GM18498 (cell line): ENCODE measurements around the gene DIAPH1.
"Not testable (repeated sequence)": the region's sequence is repeated elsewhere in the genome, so short reads cannot be mapped to it uniquely, and the experiment has no call there.

ENCODE experiments used
- ATAC-seq: cut with Tn5 transposase; IDR thresholded peaks from one replicate; pipeline ENCODE4 v1.9.1; 2021; ENCODE audit warnings: mild to moderate bottlenecking, moderate library complexity; ENCODE audit not compliant: unreplicated experiment

Gene DIAPH1

DNA sequence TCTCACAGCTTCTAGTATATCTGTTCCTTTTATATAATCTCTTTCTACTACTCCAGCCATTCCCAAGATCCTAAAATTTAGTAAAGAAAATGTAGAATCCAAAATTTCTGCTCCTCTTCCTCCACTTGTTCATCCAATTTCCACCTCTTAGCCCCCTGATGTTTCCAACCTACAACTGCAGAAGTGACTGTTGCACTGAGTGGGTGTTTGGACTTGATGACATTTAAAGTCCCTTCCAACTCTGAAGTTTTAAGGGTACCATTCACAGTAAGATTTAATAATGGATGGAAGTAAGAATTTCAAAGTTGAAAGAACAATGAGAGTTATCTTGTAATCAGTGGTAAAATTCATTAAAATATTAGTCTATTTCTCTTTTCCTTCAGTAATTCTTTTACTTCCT lies 5.5 kb downstream of the DIAPH1 start:
- no peak for ATAC-seq

GRCh38 chr5:141611289-141611688 lies 7.5 kb downstream of the DIAPH1 start:
- no peak for ATAC-seq

GRCh38 chr5:141609921-141610320 lies 8.9 kb downstream of the DIAPH1 start:
- not testable (repeated sequence) for ATAC-seq

- ATAC-seq = no peak
These were observed 9.8 kb downstream of the DIAPH1 start for GRCh38 chr5:141609044-141609443.

DNA sequence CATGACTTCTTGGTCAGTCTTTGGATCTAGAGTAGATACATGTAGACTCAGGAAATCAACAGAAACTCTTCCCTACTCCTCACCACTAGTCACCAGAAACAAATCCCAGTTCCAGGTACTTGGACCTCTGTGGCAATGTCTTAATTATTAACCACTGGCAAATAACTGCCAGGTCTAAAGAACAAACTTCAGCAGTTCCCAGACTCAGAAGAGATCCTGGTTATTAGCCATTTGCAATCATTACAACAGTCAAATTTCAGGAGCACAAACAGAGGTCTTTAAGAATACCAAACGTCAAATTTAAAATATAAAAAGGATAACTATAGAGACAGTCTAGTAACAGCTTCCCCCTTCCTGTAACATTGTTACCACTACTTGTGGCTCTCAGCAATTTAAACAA lies 10.2 kb downstream of the DIAPH1 start:
- no peak for ATAC-seq

DNA sequence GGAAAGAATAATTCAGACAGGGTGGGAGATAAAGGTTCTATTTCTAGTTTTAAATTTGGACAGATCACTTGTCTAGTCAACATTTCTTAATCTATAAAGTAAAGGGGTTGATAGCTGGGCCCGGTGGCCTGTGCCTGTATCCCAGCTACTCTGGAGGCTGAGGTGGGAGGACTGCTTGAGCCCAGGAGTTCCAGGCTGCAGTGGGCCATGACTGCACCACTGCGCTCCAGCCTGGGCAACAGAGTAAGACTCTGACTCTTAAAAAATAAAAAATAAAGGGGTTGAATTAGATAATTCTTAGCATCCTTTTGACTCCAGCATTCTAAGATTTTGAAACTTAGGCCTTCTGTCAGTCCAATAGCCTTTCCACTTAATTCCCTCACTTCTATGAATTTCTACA lies 10.8 kb downstream of the DIAPH1 start:
- ATAC-seq = no peak

DNA sequence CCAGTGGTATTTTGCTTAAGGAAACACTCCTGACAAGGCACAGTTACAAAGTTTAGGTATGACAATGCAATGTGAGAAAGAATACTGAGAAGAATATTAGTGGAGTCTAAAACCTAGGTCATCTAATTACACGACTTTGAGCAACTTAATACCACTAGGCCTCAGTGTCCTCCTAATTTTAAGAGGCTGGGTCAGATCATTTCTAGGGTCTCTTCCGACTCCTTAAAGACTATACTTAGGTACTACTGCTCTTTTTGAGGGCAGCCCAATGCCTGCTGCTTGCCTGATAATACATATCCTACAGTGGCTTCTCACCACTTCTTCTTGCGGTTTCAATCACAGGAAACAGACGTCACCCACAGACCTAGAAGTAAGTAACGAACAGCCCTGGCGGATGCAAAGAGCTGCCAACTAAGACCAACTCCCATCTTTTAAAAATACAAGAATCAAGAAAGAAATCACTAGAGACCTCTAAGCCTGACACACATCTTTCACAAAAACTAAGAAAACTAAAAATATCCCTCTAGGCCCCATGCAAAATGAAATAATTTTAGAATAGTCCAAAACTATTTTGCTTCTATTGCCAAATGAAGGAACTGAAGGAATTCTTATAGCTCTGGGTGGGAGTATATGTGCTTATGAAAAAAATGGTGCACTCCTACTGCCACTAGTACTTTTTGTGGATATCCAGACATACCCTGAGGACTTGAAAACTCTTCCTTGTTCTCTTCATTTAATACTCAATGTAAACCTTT lies 13.1 kb downstream of the DIAPH1 start:
- ATAC-seq = peak; percentile 98

GRCh38 chr5:141603923-141604717 lies 14.7 kb downstream of the DIAPH1 start:
- ATAC-seq = no peak

GRCh38 chr5:141602606-141603005 lies 16.2 kb downstream of the DIAPH1 start:
- no peak for ATAC-seq

DNA sequence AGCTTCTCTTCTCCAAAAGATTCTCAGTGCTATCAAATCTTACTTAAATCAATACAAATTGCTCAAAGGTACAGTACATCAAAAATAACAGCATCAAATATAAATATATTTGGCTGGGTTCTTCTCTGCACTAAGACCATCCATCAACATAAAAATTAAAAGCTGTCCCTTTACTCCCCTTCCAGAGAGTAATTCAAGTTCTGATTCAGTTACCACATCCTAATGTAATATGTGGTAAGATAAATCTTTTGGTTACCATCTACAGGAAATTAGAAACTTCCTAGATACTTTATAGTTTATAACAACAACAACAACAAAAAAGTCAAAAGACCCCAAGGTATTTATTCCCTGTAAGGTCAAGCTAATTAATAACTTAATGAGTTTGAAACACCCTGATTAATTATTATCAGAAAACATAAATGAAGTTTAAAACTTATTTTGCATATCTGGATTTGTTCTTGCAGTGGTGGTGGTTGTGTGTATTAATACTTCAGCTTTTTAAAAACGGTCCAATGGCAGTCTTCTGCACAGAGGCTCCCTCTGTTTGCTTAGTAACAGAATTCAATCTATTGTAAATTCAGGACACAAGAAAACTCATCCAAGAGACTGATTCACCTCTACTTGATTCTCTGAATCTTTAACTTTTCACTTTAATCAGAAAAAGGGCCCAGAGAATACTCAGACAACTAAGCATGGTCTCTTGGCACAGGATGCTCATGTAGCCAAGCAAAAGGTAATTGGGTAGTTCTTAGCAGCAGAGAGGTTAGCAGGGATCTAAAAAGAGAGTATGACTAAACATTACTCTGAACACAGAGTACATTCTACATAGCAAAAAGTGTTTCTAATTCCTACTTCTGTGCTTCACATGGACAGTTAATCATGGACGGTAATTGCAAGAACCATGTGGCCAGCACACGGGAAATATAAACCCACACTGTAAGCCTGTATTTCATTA lies 20.1 kb downstream of the DIAPH1 start:
- peak; percentile 49 for ATAC-seq

DNA sequence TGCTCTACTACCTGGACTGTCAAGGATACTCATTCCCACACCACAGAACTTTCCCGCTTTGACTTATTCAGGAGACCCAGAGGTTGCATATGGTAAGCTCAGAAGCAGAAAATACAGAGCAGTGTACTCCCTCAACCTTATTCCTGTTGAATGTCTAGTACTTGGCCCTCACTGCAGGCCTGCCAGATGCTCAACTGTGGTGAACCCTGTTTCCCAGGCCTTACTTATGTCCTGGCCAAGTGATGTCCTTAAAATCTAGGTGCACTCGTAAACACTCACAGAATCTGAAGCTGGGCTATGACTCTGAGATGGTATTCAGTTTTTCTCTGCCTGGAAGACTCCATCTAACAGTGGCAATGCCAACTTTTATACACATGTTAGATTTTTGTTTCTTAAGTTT lies 21.0 kb downstream of the DIAPH1 start:
- no peak for ATAC-seq

- no peak for ATAC-seq
These were observed 21.4 kb downstream of the DIAPH1 start for GRCh38 chr5:141597394-141597793.

DNA sequence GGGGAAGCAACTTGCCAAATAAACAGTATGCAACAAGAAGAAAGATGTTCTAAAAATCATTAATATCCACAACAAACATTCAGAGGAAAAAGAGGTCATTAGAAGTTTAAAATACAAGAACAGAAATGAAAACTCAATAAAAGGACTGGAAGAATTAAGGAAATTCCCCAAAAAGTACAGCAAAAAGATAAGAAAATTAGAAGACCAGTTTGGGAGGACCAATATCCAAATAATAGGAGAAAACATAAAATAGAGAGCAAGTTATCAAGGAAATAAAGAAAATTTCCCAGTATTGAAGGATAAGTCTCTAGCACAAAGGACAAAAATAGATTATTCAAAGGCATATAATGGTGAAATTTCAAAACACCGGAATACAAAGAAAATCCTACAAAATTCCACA lies 21.9 kb downstream of the DIAPH1 start:
- ATAC-seq = no peak

GRCh38 chr5:141590127-141590526 lies 28.7 kb downstream of the DIAPH1 start:
- no peak for ATAC-seq

- no peak for ATAC-seq
These were observed 32.6 kb downstream of the DIAPH1 start for GRCh38 chr5:141586246-141586645.

GRCh38 chr5:141585594-141585993 lies 33.2 kb downstream of the DIAPH1 start:
- no peak for ATAC-seq

DNA sequence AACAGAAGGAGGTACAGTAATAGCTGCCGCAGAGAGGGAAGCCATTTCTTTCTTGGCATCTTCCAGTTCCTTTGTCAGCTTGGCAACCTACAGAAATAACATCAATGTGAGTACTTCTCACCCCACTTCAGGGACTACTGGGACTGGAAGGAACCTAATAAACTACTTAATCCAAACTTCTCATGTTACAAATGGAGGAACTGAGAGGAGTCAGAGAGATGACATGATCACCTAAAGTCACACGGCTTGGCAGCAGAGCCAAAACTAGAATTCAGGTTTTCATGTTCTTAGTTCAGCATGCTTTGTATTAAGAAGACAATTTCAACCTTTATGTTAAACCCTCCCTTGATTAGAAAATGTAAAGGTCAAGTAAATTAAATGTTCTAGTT lies 44.7 kb downstream of the DIAPH1 start:
- no peak for ATAC-seq

DNA sequence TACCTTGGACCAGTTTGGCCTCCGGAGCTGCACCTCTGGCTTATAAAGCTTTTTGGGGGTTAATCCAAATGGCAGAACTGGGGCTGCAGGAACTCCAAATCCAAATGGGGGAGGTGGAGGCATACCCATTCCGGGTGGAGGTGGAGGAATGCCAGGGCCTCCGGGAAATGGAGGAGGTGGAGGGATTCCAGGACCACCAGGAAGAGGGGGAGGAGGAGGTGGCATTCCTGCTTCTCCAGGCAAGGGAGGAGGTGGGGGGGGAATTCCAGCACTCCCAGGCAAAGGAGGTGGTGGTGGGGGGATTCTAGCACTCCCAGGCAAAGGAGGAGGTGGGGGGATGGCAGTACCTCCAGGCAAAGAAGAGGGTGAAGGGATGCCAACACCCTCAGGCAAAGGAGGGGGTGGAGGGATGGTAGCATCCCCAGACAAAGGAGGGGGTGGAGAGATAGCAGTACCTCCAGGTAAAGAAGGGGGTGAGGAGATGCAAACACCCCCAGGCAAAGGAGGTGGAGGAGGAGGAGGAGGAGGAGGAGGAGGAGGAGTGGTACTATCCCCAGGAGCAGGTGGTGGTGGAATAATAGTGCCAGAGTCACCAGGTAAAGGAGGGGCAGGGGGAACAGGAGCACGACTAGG lies 45.2 kb downstream of the DIAPH1 start:
- ATAC-seq = no peak

GRCh38 chr5:141570655-141571054 lies 48.1 kb downstream of the DIAPH1 start:
- ATAC-seq = no peak

GRCh38 chr5:141567513-141568117 lies 51.2 kb downstream of the DIAPH1 start:
- no peak for ATAC-seq
